ENCODE results near the gene P3H3. TPM values are rescaled to one million over a fixed set of nuclear protein-coding genes. Genes with fewer than 3 reads are reported as not detected.

P3H3 gene
- 1 to 10 TPM; 1.5 to 1.9 TPM for total RNA-seq
- 1 to 10 TPM in 1 of 2 donors, under 1 TPM in 1; 0.42 to 1.7 TPM for polyA plus RNA-seq

GRCh38 chr12:6827982-6828780, at the start of gene P3H3:
Gene P3H3 (plus strand): TSS chr12:6828407. CDS start chr12:6828441, 34 bp downstream.
- Histone ChIP-seq H3K9me3 (ENCODE audit: control insufficient read depth in 4 of 4, low read length in 3 of 4) (no peaks in the 10 kb centered on the region), H3K36me3 (ENCODE audit: control insufficient read depth in 4 of 4, insufficient read depth in 3 of 4, low read depth in 1 of 4, low read length in 3 of 4) (no peaks in the 10 kb centered on the region), H3K4me1 (ENCODE audit: control insufficient read depth in 4 of 4, insufficient read depth in 4 of 4, low read length in 3 of 4) (peaks cover 5 to 18% (median 12%) of the 10 kb centered on the region in 4 donors), H3K4me3 (ENCODE audit: low read depth in 1 of 3, low read length in 3 of 3) (peak within 1 kb of the TSS in 2 of 3 donors; percentile 53 to 62), H3K27ac (ENCODE audit: low read depth in 1 of 2, low read length in 2 of 2) (no peak within 1 kb of the TSS), H3K9ac (ENCODE audit: low read depth in 1 of 2, low read length in 2 of 2) (no peak within 1 kb of the TSS), H3K27me3 (ENCODE audit: control insufficient read depth in 4 of 4, insufficient read depth in 4 of 4, low read length in 3 of 4) (peaks cover 0 to 2% (median 0%) of the 10 kb centered on the region in 4 donors)
- TF ChIP-seq RAD21 (IDR thresholded peaks at IDR 0.05), result no peak
- TF ChIP-seq ATF3 (IDR thresholded peaks at IDR 0.05), result no peak
- no peak for TF ChIP-seq FOXA1 (IDR thresholded peaks at IDR 0.05)
- no peak for TF ChIP-seq EGR1 (IDR thresholded peaks at IDR 0.05; ENCODE audit: low read depth in 2 of 2)
- TF ChIP-seq MAX (IDR thresholded peaks at IDR 0.05), result no peak
- TF ChIP-seq REST (IDR thresholded peaks at IDR 0.05), result no peak
- no peak for TF ChIP-seq ZBTB33 (IDR thresholded peaks at IDR 0.05)
- TF ChIP-seq CTCF (IDR thresholded peaks at IDR 0.05; ENCODE audit: low read depth, low read length, missing input control), result no peak
- TF ChIP-seq NR2F2 (IDR thresholded peaks at IDR 0.05), result no peak
- no peak for TF ChIP-seq TAF1 (conservative IDR thresholded peaks at IDR 0.05)
- WGBS, result 2% methylated on average over 60 of the region's 60 CpGs
- DNase-seq (ENCODE audit: low spot score), result no peak

Measured in liver (tissue), 9 donors.